HL-60 (cell line): ENCODE results near the gene C2CD4D.
"Not testable (repeated sequence)": the region's sequence is repeated elsewhere in the genome, so short reads cannot be mapped to it uniquely, and the experiment has no call there.

ENCODE experiments used
- DNase-seq, 2 experiments: peaks; one replicate each; pipeline ENCODE4 v3.0.0-alpha.2; 2010 to 2020; ENCODE audit warnings: low read depth in 1 of 2, low spot score in 1 of 2
- H3K27ac ChIP-seq: fragments of 250-450 bp; sonication (Bioruptor Pico); replicated peaks from 2 replicates; pipeline ENCODE4 v1.5.1; 2020; ENCODE audit warnings: mild to moderate bottlenecking, moderate library complexity
- H3K27me3 ChIP-seq: fragments of 250-450 bp; sonication (Bioruptor Pico); 2 replicates; pipeline ENCODE4 v1.5.1; 2021; ENCODE audit warnings: mild to moderate bottlenecking, moderate library complexity; ENCODE audit not compliant: insufficient read depth, poor library complexity, severe bottlenecking
- H3K4me3 ChIP-seq: replicated peaks from 2 replicates; pipeline ENCODE4 v1.5.1; 2011; ENCODE audit warnings: mild to moderate bottlenecking, control low read depth, low read length; ENCODE audit not compliant: insufficient read depth
- GABPA ChIP-seq: IDR thresholded peaks from 2 replicates; pipeline ENCODE4 v1.6.1; 2012; ENCODE audit warnings: low read depth
- POLR2AphosphoS5 ChIP-seq: IDR thresholded peaks from 2 replicates; pipeline ENCODE4 v1.6.1; 2012; ENCODE audit warnings: low read depth
- REST ChIP-seq: IDR thresholded peaks from 2 replicates; pipeline ENCODE4 v1.6.1; 2012; ENCODE audit warnings: low read depth; ENCODE audit not compliant: insufficient replicate concordance
- SPI1 ChIP-seq: IDR thresholded peaks from 2 replicates; pipeline ENCODE4 v1.6.1; 2012; ENCODE audit warnings: low read depth, mild to moderate bottlenecking, borderline replicate concordance
- TF ChIP-seq, protein P1 (sequence below): IDR thresholded peaks from one replicate; pipeline ENCODE4 v1.5.1; 2011; ENCODE audit warnings: low read length, control low read depth, inconsistent platforms; ENCODE audit not compliant: insufficient read depth

The C2CD4D gene

DNA sequence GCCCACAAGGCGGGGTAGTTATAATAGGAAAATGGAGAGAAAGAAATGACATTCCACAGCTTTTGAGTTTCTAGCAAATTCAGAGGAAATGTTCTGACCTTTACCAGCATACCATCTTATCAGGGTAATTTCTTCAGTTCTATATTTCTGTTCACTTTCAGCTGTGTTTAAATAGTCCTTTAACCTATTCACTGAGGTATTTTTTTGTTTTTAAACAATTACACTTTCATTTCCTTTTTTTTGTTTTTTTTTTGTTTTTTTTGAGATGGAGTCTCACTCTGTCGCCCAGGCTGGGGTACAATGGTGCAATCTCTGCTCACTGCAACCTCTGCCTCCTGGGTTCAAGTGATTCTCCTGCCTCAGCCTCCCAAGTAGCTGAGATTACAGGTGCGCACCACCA is 44.8 kb upstream of the C2CD4D start:
- DNase-seq, H3K27me3 ChIP-seq, H3K27ac ChIP-seq, H3K4me3 ChIP-seq: not testable (repeated sequence)

DNA sequence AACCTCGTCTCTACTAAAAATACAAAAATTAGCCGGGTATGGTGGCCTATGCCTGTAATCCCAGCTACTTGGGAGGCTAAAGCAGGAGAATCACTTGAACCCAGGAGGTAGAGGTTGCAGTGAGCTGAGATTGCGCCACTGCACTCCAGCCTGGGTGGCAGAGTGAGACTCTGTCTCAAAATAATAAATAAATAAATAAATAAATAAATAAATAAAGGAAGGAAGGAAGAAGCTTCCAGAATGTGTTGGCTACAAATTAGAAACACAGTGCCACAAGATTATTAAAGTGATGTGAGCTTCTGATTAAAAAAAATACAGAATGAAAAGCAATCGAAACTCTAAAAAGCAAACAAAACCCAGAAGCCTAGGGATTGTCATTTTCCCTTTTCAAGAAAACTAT is 44.3 kb upstream of the C2CD4D start:
- not testable (repeated sequence) for DNase-seq, H3K4me3 ChIP-seq, H3K27me3 ChIP-seq, H3K27ac ChIP-seq

DNA sequence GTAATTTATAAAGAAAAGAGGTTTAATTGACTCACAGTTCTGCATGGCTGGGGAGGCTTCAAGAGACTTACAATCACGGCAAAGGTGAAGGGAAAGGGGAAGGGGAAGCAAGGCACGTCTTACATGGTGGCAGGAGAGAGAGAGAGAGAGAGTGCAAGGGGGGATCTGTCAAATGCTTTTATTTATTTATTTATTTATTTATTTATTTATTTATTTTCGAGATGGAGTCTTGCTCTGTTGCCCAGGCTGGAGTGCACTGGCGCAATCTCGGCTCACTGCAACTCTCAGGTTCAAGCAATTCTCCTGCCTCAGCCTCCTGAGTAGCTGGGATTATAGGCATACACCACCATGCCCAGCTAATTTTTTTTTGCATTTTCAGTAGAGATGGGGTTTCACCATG is 43.3 kb upstream of the C2CD4D start:
- H3K27me3 ChIP-seq, H3K27ac ChIP-seq, DNase-seq, H3K4me3 ChIP-seq: not testable (repeated sequence)

GRCh38 chr1:151882466-151882865 is 42.8 kb upstream of the C2CD4D start:
- TF ChIP-seq, protein P1, sequence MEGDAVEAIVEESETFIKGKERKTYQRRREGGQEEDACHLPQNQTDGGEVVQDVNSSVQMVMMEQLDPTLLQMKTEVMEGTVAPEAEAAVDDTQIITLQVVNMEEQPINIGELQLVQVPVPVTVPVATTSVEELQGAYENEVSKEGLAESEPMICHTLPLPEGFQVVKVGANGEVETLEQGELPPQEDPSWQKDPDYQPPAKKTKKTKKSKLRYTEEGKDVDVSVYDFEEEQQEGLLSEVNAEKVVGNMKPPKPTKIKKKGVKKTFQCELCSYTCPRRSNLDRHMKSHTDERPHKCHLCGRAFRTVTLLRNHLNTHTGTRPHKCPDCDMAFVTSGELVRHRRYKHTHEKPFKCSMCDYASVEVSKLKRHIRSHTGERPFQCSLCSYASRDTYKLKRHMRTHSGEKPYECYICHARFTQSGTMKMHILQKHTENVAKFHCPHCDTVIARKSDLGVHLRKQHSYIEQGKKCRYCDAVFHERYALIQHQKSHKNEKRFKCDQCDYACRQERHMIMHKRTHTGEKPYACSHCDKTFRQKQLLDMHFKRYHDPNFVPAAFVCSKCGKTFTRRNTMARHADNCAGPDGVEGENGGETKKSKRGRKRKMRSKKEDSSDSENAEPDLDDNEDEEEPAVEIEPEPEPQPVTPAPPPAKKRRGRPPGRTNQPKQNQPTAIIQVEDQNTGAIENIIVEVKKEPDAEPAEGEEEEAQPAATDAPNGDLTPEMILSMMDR, result no peak
- TF ChIP-seq POLR2AphosphoS5 (no peak), SPI1 (no peak), REST (no peak), GABPA (no peak)
- H3K27me3 ChIP-seq, result no peaks in the 10 kb centered on the region
- no peak overlapping the region for H3K4me3 ChIP-seq
- no peak for DNase-seq
- H3K27ac ChIP-seq, result no peak overlapping the region

GRCh38 chr1:151881479-151881878 is 41.9 kb upstream of the C2CD4D start:
- no peaks in the 10 kb centered on the region for H3K27me3 ChIP-seq
- no peak for DNase-seq
- no peak overlapping the region for H3K4me3 ChIP-seq
- no peak overlapping the region for H3K27ac ChIP-seq
- TF ChIP-seq REST (no peak), POLR2AphosphoS5 (no peak), SPI1 (no peak), GABPA (no peak)
- TF ChIP-seq, protein P1, result no peak
